ENCODE results near the gene ZBED3.
"Not testable (repeated sequence)": the region's sequence is repeated elsewhere in the genome, so short reads cannot be mapped to it uniquely, and the experiment has no call there.

ZBED3 gene

DNA sequence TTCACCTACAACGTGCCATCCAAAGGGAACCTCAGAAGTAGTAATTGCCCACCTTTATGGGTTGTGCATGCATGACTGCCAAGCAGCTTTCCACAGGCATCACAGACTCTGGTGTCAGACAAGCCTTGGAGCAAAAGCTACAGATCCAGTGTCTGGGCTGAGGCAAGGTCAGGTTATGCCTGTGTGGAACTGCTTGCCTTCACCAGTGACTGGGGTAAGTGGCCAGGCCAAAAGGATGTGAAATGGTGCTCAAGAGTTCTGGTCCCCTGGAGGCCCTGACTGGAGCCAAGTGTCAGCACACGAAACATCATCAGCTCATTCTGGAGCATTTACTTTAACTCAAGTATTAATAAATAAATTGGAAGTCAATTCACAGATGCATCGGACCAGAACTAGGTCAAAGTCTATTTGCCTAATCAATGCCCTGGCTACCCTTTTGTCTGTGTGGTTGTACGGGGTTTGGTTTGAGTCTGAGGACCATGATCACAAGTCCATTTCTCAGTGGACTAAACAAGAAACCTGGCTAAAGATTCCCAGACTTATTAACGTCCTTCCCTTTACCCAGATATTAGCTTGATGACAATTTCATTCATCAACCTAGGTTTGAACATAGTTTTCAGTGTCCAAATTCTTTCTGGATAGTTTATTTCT is 41.5 kb upstream of the ZBED3 start:
- TF ChIP-seq, protein P1, sequence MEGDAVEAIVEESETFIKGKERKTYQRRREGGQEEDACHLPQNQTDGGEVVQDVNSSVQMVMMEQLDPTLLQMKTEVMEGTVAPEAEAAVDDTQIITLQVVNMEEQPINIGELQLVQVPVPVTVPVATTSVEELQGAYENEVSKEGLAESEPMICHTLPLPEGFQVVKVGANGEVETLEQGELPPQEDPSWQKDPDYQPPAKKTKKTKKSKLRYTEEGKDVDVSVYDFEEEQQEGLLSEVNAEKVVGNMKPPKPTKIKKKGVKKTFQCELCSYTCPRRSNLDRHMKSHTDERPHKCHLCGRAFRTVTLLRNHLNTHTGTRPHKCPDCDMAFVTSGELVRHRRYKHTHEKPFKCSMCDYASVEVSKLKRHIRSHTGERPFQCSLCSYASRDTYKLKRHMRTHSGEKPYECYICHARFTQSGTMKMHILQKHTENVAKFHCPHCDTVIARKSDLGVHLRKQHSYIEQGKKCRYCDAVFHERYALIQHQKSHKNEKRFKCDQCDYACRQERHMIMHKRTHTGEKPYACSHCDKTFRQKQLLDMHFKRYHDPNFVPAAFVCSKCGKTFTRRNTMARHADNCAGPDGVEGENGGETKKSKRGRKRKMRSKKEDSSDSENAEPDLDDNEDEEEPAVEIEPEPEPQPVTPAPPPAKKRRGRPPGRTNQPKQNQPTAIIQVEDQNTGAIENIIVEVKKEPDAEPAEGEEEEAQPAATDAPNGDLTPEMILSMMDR (IDR thresholded peaks at IDR 0.05; ENCODE audit: poor library complexity, severe bottlenecking) = no peak
- ATAC-seq (ENCODE audit: low read depth) (no peak), DNase-seq (ENCODE audit: low spot score) (no peak)
- Histone ChIP-seq H3K27me3 (ENCODE audit: insufficient read depth, poor library complexity, severe bottlenecking) (no peaks in the 10 kb centered on the region), H3K27ac (ENCODE audit: poor library complexity, severe bottlenecking) (no peak overlapping the region), H3K9me3 (ENCODE audit: severe bottlenecking) (peaks cover 4% of the 10 kb centered on the region), H3K36me3 (ENCODE audit: low read depth) (no peaks in the 10 kb centered on the region), H3K4me1 (ENCODE audit: insufficient read depth, poor library complexity, severe bottlenecking) (peaks cover 11% of the 10 kb centered on the region), H3K4me3 (ENCODE audit: severe bottlenecking) (no peak overlapping the region)

GRCh38 chr5:77123057-77123456 is 36.0 kb upstream of the ZBED3 start:
- H3K4me1 ChIP-seq (ENCODE audit: insufficient read depth, poor library complexity, severe bottlenecking) = no peaks in the 10 kb centered on the region
- TF ChIP-seq, protein P1 (IDR thresholded peaks at IDR 0.05; ENCODE audit: poor library complexity, severe bottlenecking) = no peak
- H3K36me3 ChIP-seq (ENCODE audit: low read depth) = no peaks in the 10 kb centered on the region
- no peak overlapping the region for H3K27ac ChIP-seq (ENCODE audit: poor library complexity, severe bottlenecking)
- H3K9me3 ChIP-seq (ENCODE audit: severe bottlenecking) = peaks cover 4% of the 10 kb centered on the region
- ATAC-seq (ENCODE audit: low read depth) (no peak), DNase-seq (ENCODE audit: low spot score) (no peak)
- H3K4me3 ChIP-seq (ENCODE audit: severe bottlenecking) = no peak overlapping the region
- no peaks in the 10 kb centered on the region for H3K27me3 ChIP-seq (ENCODE audit: insufficient read depth, poor library complexity, severe bottlenecking)

DNA sequence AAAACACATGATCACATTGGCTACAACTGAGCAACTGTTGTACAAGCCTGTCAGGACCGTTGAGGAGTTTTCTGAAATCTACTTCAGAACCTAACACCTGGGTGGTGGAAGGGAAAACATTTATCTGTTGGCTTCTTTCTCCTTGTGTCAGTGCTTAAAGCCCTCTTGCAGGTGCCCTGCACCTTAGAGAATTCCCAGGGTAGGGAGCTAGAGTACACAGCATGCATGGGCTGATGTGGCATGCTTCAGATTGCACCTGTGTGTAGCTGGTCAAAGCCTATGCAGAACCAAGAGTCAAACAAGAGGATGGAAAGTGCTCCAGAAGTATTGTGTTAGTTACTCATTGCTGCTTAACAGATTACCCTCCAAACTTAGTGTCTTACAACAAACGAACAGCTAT is 33.6 kb upstream of the ZBED3 start:
- no peaks in the 10 kb centered on the region for H3K4me1 ChIP-seq (ENCODE audit: insufficient read depth, poor library complexity, severe bottlenecking)
- no peak overlapping the region for H3K27ac ChIP-seq (ENCODE audit: poor library complexity, severe bottlenecking)
- no peak for ATAC-seq (ENCODE audit: low read depth)
- H3K9me3 ChIP-seq (ENCODE audit: severe bottlenecking) = peaks cover 4% of the 10 kb centered on the region
- no peak for DNase-seq (ENCODE audit: low spot score)
- TF ChIP-seq, protein P1 (IDR thresholded peaks at IDR 0.05; ENCODE audit: poor library complexity, severe bottlenecking) = no peak
- H3K4me3 ChIP-seq (ENCODE audit: severe bottlenecking) = no peak overlapping the region
- no peaks in the 10 kb centered on the region for H3K36me3 ChIP-seq (ENCODE audit: low read depth)
- no peaks in the 10 kb centered on the region for H3K27me3 ChIP-seq (ENCODE audit: insufficient read depth, poor library complexity, severe bottlenecking)

DNA sequence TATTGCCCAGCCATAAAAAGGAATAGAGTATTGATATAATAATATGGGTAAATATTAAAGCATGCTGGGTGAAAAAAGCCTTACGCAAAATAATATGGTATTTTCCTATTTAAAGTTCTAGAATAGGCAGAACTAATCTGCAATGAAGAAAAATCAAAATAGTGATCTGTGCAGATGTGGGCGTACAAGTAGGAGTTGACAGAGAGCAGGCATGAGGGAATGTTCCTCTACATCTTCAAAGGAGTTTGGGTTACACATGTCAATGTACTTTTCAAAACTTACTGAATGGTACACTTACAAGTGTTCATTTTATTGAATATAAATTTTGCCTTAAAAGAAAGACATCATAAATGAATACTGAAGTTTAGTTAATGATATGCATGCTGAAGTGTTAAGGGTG is 33.0 kb upstream of the ZBED3 start:
- Histone ChIP-seq H3K27me3 (ENCODE audit: insufficient read depth, poor library complexity, severe bottlenecking) (no peaks in the 10 kb centered on the region), H3K27ac (ENCODE audit: poor library complexity, severe bottlenecking) (no peak overlapping the region), H3K36me3 (ENCODE audit: low read depth) (no peaks in the 10 kb centered on the region), H3K4me3 (ENCODE audit: severe bottlenecking) (no peak overlapping the region), H3K4me1 (ENCODE audit: insufficient read depth, poor library complexity, severe bottlenecking) (no peaks in the 10 kb centered on the region), H3K9me3 (ENCODE audit: severe bottlenecking) (peaks cover 4% of the 10 kb centered on the region)
- DNase-seq (ENCODE audit: low spot score) (no peak), ATAC-seq (ENCODE audit: low read depth) (no peak)
- TF ChIP-seq, protein P1 (IDR thresholded peaks at IDR 0.05; ENCODE audit: poor library complexity, severe bottlenecking) = no peak

DNA sequence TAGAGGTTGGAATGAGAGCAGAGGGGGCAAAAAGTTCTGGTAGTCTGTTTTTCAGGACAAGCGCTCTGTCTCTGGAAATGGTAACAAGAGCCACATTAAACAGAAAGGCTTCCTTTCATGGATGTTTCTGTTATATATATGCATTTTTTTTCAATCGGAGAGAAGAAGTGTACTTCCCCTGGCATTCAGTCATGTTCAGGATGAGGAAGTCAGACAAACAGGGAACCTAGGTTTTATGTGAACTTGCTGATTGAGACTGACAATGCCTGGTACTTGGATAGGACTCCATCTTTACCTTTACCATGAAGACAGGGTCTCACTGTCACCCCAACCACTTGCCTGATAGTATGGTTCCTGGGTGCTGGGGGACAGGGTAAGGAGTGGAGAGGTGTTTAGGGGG is 30.1 kb upstream of the ZBED3 start:
- ATAC-seq (ENCODE audit: low read depth) (no peak), DNase-seq (ENCODE audit: low spot score) (no peak)
- H3K27ac ChIP-seq (ENCODE audit: poor library complexity, severe bottlenecking) = no peak overlapping the region

DNA sequence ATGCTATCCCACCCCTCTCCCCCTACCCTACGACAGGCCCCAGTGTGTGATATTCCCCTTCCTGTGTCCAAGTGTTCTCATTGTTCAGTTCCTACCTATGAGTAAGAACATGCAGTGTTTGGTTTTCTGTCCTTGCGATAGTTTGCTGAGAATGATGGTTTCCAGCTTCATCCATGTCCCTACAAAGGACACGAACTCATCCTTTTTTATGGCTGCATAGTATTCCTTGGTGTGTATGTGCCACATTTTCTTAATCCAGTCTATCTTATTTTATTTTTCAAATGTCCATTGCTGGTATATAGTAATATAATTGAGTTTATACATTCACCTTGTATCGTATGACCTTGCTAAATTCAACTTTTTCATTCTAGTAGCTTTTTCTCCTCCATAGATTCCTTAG is 19.9 kb upstream of the ZBED3 start:
- not testable (repeated sequence) for DNase-seq (ENCODE audit: low spot score); H3K27ac ChIP-seq (ENCODE audit: poor library complexity, severe bottlenecking); H3K27me3 ChIP-seq (ENCODE audit: insufficient read depth, poor library complexity, severe bottlenecking); H3K4me3 ChIP-seq (ENCODE audit: severe bottlenecking); H3K4me1 ChIP-seq (ENCODE audit: insufficient read depth, poor library complexity, severe bottlenecking); ATAC-seq (ENCODE audit: low read depth); H3K9me3 ChIP-seq (ENCODE audit: severe bottlenecking); H3K36me3 ChIP-seq (ENCODE audit: low read depth)

More for the DNA sequence above, 30.1 kb upstream of the ZBED3 start:
- peaks cover 3% of the 10 kb centered on the region for H3K9me3 ChIP-seq (ENCODE audit: severe bottlenecking)
- no peaks in the 10 kb centered on the region for H3K4me1 ChIP-seq (ENCODE audit: insufficient read depth, poor library complexity, severe bottlenecking)
- H3K27me3 ChIP-seq (ENCODE audit: insufficient read depth, poor library complexity, severe bottlenecking) = no peaks in the 10 kb centered on the region
- H3K4me3 ChIP-seq (ENCODE audit: severe bottlenecking) = no peak overlapping the region
- H3K36me3 ChIP-seq (ENCODE audit: low read depth) = no peaks in the 10 kb centered on the region
- TF ChIP-seq, protein P1 (IDR thresholded peaks at IDR 0.05; ENCODE audit: poor library complexity, severe bottlenecking) = no peak
